H9 (cell line): Measurements from ENCODE around the gene DTD1. TPM values are rescaled to one million over a fixed set of nuclear protein-coding genes. Genes with fewer than 3 reads are reported as not detected.

ENCODE experiments used
- DNase-seq: peaks from one replicate; pipeline ENCODE4 v3.0.0-alpha.2; 2017
- H2AFZ ChIP-seq: one replicate; pipeline ENCODE4 v1.6.1; 2013; ENCODE audit warnings: mild to moderate bottlenecking, low read length, control low read depth, moderate library complexity
- H2AK5ac ChIP-seq: 2 replicates; pipeline ENCODE4 v1.6.1; 2013; ENCODE audit warnings: low read length, control low read depth, mixed read lengths; ENCODE audit not compliant: insufficient read length
- H2BK120ac ChIP-seq: one replicate; pipeline ENCODE4 v1.6.1; 2013; ENCODE audit warnings: low read depth, mild to moderate bottlenecking, low read length, control low read depth, inconsistent platforms; ENCODE audit not compliant: poor library complexity, severe bottlenecking
- H2BK12ac ChIP-seq: 2 replicates; pipeline ENCODE4 v1.6.1; 2013; ENCODE audit warnings: low read length, control low read depth, mixed read lengths, low read depth; ENCODE audit not compliant: insufficient read length
- H2BK15ac ChIP-seq: 2 replicates; pipeline ENCODE4 v1.6.1; 2013; ENCODE audit warnings: low read depth, low read length, control low read depth
- H2BK20ac ChIP-seq: one replicate; pipeline ENCODE4 v1.6.1; 2013; ENCODE audit warnings: low read depth, mild to moderate bottlenecking, low read length, control low read depth, inconsistent platforms; ENCODE audit not compliant: poor library complexity, severe bottlenecking
- H2BK5ac ChIP-seq: 2 replicates; pipeline ENCODE4 v1.6.1; 2013; ENCODE audit warnings: low read length, control low read depth, mixed read lengths; ENCODE audit not compliant: insufficient read length
- H3K14ac ChIP-seq: 2 replicates; pipeline ENCODE4 v1.6.1; 2013; ENCODE audit warnings: low read length, control low read depth; ENCODE audit not compliant: insufficient read depth
- H3K18ac ChIP-seq: 2 replicates; pipeline ENCODE4 v1.6.1; 2013; ENCODE audit warnings: low read depth, mild to moderate bottlenecking, mixed read lengths, low read length, control low read depth; ENCODE audit not compliant: insufficient read length
- H3K23ac ChIP-seq: 2 replicates; pipeline ENCODE4 v1.6.1; 2013; ENCODE audit warnings: low read length, control low read depth, mixed read lengths, low read depth; ENCODE audit not compliant: insufficient read length
- H3K23me2 ChIP-seq: 2 replicates; pipeline ENCODE4 v1.6.1; 2013; ENCODE audit warnings: low read depth, mild to moderate bottlenecking, mixed read lengths, low read length, control low read depth; ENCODE audit not compliant: insufficient read length, poor library complexity, severe bottlenecking
- H3K27ac ChIP-seq: 2 replicates; pipeline ENCODE4 v1.5.1; 2013; ENCODE audit warnings: low read length, control low read depth, mixed read lengths, low read depth; ENCODE audit not compliant: insufficient read length
- H3K27me3 ChIP-seq: 2 replicates; pipeline ENCODE4 v1.6.1; 2013; ENCODE audit warnings: low read length, control low read depth, inconsistent platforms; ENCODE audit not compliant: insufficient read depth
- H3K4ac ChIP-seq: 2 replicates; pipeline ENCODE4 v1.6.1; 2013; ENCODE audit warnings: low read depth, mild to moderate bottlenecking, control low read depth, inconsistent platforms, low read length, moderate library complexity
- H3K4me1 ChIP-seq: 2 replicates; pipeline ENCODE4 v1.6.1; 2013; ENCODE audit warnings: low read length, control low read depth, inconsistent platforms; ENCODE audit not compliant: insufficient read depth
- H3K4me2 ChIP-seq: 2 replicates; pipeline ENCODE4 v1.6.1; 2013; ENCODE audit warnings: low read length, control low read depth, mixed read lengths; ENCODE audit not compliant: insufficient read length, insufficient read depth
- H3K56ac ChIP-seq: 2 replicates; pipeline ENCODE4 v1.6.1; 2013; ENCODE audit warnings: low read depth, mild to moderate bottlenecking, mixed read lengths, low read length, control low read depth; ENCODE audit not compliant: insufficient read length
- H3K79me1 ChIP-seq: 2 replicates; pipeline ENCODE4 v1.6.1; 2013; ENCODE audit warnings: low read depth, mild to moderate bottlenecking, moderate library complexity, low read length, control low read depth, inconsistent platforms; ENCODE audit not compliant: insufficient read depth, poor library complexity, severe bottlenecking
- H3K79me2 ChIP-seq: 2 replicates; pipeline ENCODE4 v1.6.1; 2013; ENCODE audit warnings: low read length, control low read depth, inconsistent platforms; ENCODE audit not compliant: insufficient read depth
- H3K9ac ChIP-seq: 2 replicates; pipeline ENCODE4 v1.6.1; 2013; ENCODE audit warnings: low read length, control low read depth, mixed read lengths; ENCODE audit not compliant: insufficient read length; ENCODE audit errors: extremely low read depth
- H3K9me3 ChIP-seq: one replicate; pipeline ENCODE4 v1.6.1; 2013; ENCODE audit warnings: low read depth, low read length, inconsistent platforms; ENCODE audit not compliant: control insufficient read depth
- H3T11ph ChIP-seq: one replicate; pipeline ENCODE4 v1.6.1; 2013; ENCODE audit warnings: mild to moderate bottlenecking, low read length, control low read depth, inconsistent platforms
- H4K20me1 ChIP-seq: one replicate; pipeline ENCODE4 v1.6.1; 2013; ENCODE audit not compliant: control insufficient read depth, insufficient read length, insufficient read depth
- H4K5ac ChIP-seq: 2 replicates; pipeline ENCODE4 v1.6.1; 2013; ENCODE audit warnings: low read depth, mild to moderate bottlenecking, mixed read lengths, low read length, control low read depth; ENCODE audit not compliant: insufficient read length
- H4K8ac ChIP-seq: replicated peaks from 2 replicates; pipeline ENCODE4 v1.6.1; 2013; ENCODE audit warnings: low read length, control low read depth, mixed read lengths, low read depth; ENCODE audit not compliant: insufficient read length
- H4K91ac ChIP-seq: 2 replicates; pipeline ENCODE4 v1.6.1; 2013; ENCODE audit warnings: low read depth, mild to moderate bottlenecking, moderate library complexity, mixed read lengths, low read length, control low read depth; ENCODE audit not compliant: insufficient read length
- H3K27ac Mint-ChIP-seq, 3 experiments: 2 replicates in 2 of 3; 3 replicates in 1 of 3; pipeline ENCODE4 v1.8.0; 2020 to 2021; ENCODE audit warnings: mixed read lengths in 3 of 3, mild to moderate bottlenecking in 1 of 3, moderate library complexity in 1 of 3
- H3K27me3 Mint-ChIP-seq: 2 replicates; pipeline ENCODE4 v1.8.0; 2021; ENCODE audit warnings: low read depth, mild to moderate bottlenecking, moderate library complexity, mixed read lengths
- H3K36me3 Mint-ChIP-seq, 3 experiments: 2 replicates in 2 of 3; 3 replicates in 1 of 3; pipeline ENCODE4 v1.8.0; 2020 to 2021; ENCODE audit warnings: low read depth in 3 of 3, mixed read lengths in 3 of 3; ENCODE audit not compliant: insufficient read depth in 1 of 3
- H3K4me1 Mint-ChIP-seq, 2 experiments: 2 replicates each; pipeline ENCODE4 v1.8.0; 2020; ENCODE audit warnings: mixed read lengths in 2 of 2
- H3K4me3 Mint-ChIP-seq, 2 experiments: 2 replicates in 1 of 2; 3 replicates in 1 of 2; pipeline ENCODE4 v1.8.0; 2020 to 2021; ENCODE audit warnings: mild to moderate bottlenecking in 2 of 2, mixed read lengths in 2 of 2, moderate library complexity in 1 of 2
- H3K9me3 Mint-ChIP-seq, 2 experiments: 2 replicates in 1 of 2; 3 replicates in 1 of 2; pipeline ENCODE4 v1.8.0; 2020; ENCODE audit warnings: mild to moderate bottlenecking in 2 of 2, mixed read lengths in 2 of 2, moderate library complexity in 1 of 2
- whole genome bisulfite sequencing: extraction: QIAGEN DNeasy Blood & Tissue Kit; methylation state at CpG from one replicate; pipeline ENCODE4 v1.1.7; 2013; ENCODE audit warnings: missing lambda C conversion rate, low lambda C conversion rate, mixed read lengths; ENCODE audit not compliant: insufficient read length; ENCODE audit errors: extremely low coverage; 5-methylcytosine and 5-hydroxymethylcytosine counted together
- total RNA-seq: library from RNA; stranded (reverse); gene quantifications from 2 replicates; pipeline ENCODE4 v1.2.1, GENCODE V29; 2021
- TF ChIP-seq, protein P1 (sequence below): fragments of 200-600 bp; sonication (generic); conservative IDR thresholded peaks from 3 replicates; pipeline ENCODE4 v1.8.0; 2021; ENCODE audit warnings: antibody characterized with exemption, mild to moderate bottlenecking

DTD1 gene
- total RNA-seq, 1 experiment from 2014 or later: 62.0 TPM

DNA sequence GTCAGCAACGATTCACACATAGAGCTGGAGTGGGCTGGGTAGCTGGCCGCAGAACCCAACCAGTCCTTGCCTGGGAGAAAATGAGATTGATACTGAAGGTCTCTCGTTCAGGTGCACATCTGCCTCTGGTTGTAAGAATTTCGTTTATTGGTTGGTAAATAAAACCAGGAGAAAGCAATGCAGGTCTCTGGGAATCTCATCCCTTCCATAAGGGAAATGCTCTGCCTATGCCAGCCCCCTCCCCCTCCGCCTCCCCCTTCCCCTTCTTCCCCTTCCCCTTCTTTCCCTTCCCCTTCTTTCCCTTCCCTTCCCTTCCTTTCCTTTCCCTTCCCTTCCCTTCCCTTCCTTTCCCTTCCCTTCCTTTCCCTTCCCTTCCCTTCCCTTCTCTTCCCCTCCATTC is 107.3 kb downstream of the DTD1 start:
- Histone ChIP-seq H3K27me3 (no peaks in the 10 kb centered on the region), H3K27ac (no peak overlapping the region), H2BK15ac (no peak overlapping the region), H3K18ac (no peak overlapping the region), H3K79me2 (no peaks in the 10 kb centered on the region), H2BK120ac (no peak overlapping the region), H3K23me2 (no peaks in the 10 kb centered on the region), H2BK20ac (no peak overlapping the region), H3K56ac (no peak overlapping the region), H2AFZ (no peak overlapping the region), H3K14ac (no peak overlapping the region), H4K91ac (no peak overlapping the region), H4K5ac (no peak overlapping the region), H3K9ac (no peak overlapping the region), H3K79me1 (no peaks in the 10 kb centered on the region), H3T11ph (no peak overlapping the region), H4K20me1 (no peaks in the 10 kb centered on the region), H2AK5ac (no peak overlapping the region), H3K9me3 (no peaks in the 10 kb centered on the region), H2BK12ac (no peak overlapping the region), H3K4me2 (no peak overlapping the region), H3K23ac (no peak overlapping the region), H2BK5ac (no peak overlapping the region), H4K8ac (no peak overlapping the region), H3K4ac (no peak overlapping the region), H3K4me1 (peaks cover 8% of the 10 kb centered on the region; the same call in 1 of the 2 replicates)
- Mint-ChIP-seq H3K27ac (no peak overlapping the region), H3K27me3 (no peaks in the 10 kb centered on the region), H3K4me3 (no peak overlapping the region), H3K36me3 (no peaks in the 10 kb centered on the region), H3K9me3 (no peaks in the 10 kb centered on the region; a peak in 1 of 5 replicates), H3K4me1 (peaks cover 20 to 21% of the 10 kb centered on the region in 2 experiments)
- WGBS: no CpG with 5 or more reads among the region's 5 CpGs
- DNase-seq: no peak
- TF ChIP-seq, protein P1, sequence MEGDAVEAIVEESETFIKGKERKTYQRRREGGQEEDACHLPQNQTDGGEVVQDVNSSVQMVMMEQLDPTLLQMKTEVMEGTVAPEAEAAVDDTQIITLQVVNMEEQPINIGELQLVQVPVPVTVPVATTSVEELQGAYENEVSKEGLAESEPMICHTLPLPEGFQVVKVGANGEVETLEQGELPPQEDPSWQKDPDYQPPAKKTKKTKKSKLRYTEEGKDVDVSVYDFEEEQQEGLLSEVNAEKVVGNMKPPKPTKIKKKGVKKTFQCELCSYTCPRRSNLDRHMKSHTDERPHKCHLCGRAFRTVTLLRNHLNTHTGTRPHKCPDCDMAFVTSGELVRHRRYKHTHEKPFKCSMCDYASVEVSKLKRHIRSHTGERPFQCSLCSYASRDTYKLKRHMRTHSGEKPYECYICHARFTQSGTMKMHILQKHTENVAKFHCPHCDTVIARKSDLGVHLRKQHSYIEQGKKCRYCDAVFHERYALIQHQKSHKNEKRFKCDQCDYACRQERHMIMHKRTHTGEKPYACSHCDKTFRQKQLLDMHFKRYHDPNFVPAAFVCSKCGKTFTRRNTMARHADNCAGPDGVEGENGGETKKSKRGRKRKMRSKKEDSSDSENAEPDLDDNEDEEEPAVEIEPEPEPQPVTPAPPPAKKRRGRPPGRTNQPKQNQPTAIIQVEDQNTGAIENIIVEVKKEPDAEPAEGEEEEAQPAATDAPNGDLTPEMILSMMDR: no peak
